ENCODE measurements around the gene MYL5. TPM values are rescaled to one million over a fixed set of nuclear protein-coding genes. Genes with fewer than 3 reads are reported as not detected.

MYL5 gene
- total and polyA plus RNA-seq, 2 of the 13 experiments (the other 11 are each of a cell fraction or from before 2014, with no cell fraction given) = 6.5 to 16.0 TPM

GRCh38 chr4:635851-636627 is 38.3 kb upstream of the MYL5 start (continued):
- TF ChIP-seq KAT8 (CRISPR knock-in tag; IDR thresholded peaks at IDR 0.05) = no peak
- TF ChIP-seq LBX2 (CRISPR knock-in tag; IDR thresholded peaks at IDR 0.05; ENCODE audit: borderline replicate concordance) = no peak

- H3K9ac ChIP-seq (ENCODE audit: insufficient read depth, low read depth, low read length) = no peak overlapping the region
- H3K27ac ChIP-seq (ENCODE audit: extremely low read length, insufficient read depth, low read length) = no peak overlapping the region
- ATAC-seq (no peak), FAIRE-seq (no peak), DNase-seq (ENCODE audit: low spot score) (no peak)
- WGBS (ENCODE audit: low lambda C conversion rate) = 24% methylated on average over 4 of the region's 13 CpGs
- no peaks in the 10 kb centered on the region for H3K4me1 ChIP-seq (ENCODE audit: insufficient read depth, low read length)
- H3K9me3 ChIP-seq (ENCODE audit: low read length) = peaks cover 3% of the 10 kb centered on the region; the same call in 1 of the 2 replicates
- no peak overlapping the region for H3K4me3 ChIP-seq (replicated peaks in 1 of 3; ENCODE audit: insufficient read depth in 1 of 3, low read depth in 2 of 3, low read length in 3 of 3)
- no peaks in the 10 kb centered on the region for H4K20me1 ChIP-seq (ENCODE audit: insufficient read depth, low read length)
- no peaks in the 10 kb centered on the region for H3K36me3 ChIP-seq (replicated peaks in 1 of 2; ENCODE audit: control insufficient read depth in 1 of 2, insufficient read depth in 2 of 2, low read length in 2 of 2)
- TF ChIP-seq HOXA3 (CRISPR knock-in tag; IDR thresholded peaks at IDR 0.05) = no peak
- no peak for TF ChIP-seq NR2C2 (CRISPR knock-in tag; IDR thresholded peaks at IDR 0.05; ENCODE audit: borderline replicate concordance)
- TF ChIP-seq TCF7L2 (IDR thresholded peaks at IDR 0.05; ENCODE audit: low read depth, low read length) = no peak
- TF ChIP-seq ZBTB34 (CRISPR knock-in tag; IDR thresholded peaks at IDR 0.05) = no peak
- no peak for TF ChIP-seq PRDM15 (CRISPR knock-in tag; IDR thresholded peaks at IDR 0.05)
- TF ChIP-seq ZNF432 (CRISPR knock-in tag; IDR thresholded peaks at IDR 0.05; ENCODE audit: borderline replicate concordance) = no peak
- no peak for TF ChIP-seq ZBTB26 (CRISPR knock-in tag; IDR thresholded peaks at IDR 0.05; ENCODE audit: borderline replicate concordance)
- no peak for TF ChIP-seq ZFP1 (CRISPR knock-in tag; IDR thresholded peaks at IDR 0.05)
- no peak overlapping the region for H2AFZ ChIP-seq (ENCODE audit: low read length)
- H3K27me3 ChIP-seq (ENCODE audit: control insufficient read depth in 1 of 2, insufficient read depth in 2 of 2, low read length in 2 of 2) = peaks cover 6 to 45% of the 10 kb centered on the region in 2 experiments; a peak in 4 of 5 replicates
- ChIA-PET POLR2A (no interaction called here), CTCF (ENCODE audit: low intra/inter-chr PET ratio, low total read pairs) (no interaction called here)
- no TSS peak for BruUV-seq (replicated peaks)
- no peaks in the 10 kb centered on the region for H3K79me2 ChIP-seq (ENCODE audit: insufficient read depth, low read length)
- no peak overlapping the region for H3K4me2 ChIP-seq (ENCODE audit: low read depth, low read length)
- in situ Hi-C loops (cut with HindIII; ENCODE audit: extremely low pct_ligation_motif_present, low pct_unique_long_range_greater_than_20kb) (no loop called here), intact Hi-C loops (cut with micrococcal nuclease; ENCODE audit: unreplicated experiment) (no loop called here)
Measured at GRCh38 chr4:636628-637159, 37.6 kb upstream of the MYL5 start.
